ENCODE measurements around the gene PICK1.

The PICK1 gene

GRCh38 chr22:38049812-38050619 is 7.2 kb upstream of the PICK1 start:
- H3K27ac ChIP-seq = no peak overlapping the region
- POLR2A ChIA-PET (ENCODE audit: low non-redundant PET) = no interaction called here
- CTCF ChIA-PET = interaction anchor here (0.6 kb wide), 1 partner anchor 725 kb away, joined by 3 read pairs; no protein-coding TSS in a partner anchor
- no peak for DNase-seq (ENCODE audit: low spot score)
- TF ChIP-seq, protein P1, sequence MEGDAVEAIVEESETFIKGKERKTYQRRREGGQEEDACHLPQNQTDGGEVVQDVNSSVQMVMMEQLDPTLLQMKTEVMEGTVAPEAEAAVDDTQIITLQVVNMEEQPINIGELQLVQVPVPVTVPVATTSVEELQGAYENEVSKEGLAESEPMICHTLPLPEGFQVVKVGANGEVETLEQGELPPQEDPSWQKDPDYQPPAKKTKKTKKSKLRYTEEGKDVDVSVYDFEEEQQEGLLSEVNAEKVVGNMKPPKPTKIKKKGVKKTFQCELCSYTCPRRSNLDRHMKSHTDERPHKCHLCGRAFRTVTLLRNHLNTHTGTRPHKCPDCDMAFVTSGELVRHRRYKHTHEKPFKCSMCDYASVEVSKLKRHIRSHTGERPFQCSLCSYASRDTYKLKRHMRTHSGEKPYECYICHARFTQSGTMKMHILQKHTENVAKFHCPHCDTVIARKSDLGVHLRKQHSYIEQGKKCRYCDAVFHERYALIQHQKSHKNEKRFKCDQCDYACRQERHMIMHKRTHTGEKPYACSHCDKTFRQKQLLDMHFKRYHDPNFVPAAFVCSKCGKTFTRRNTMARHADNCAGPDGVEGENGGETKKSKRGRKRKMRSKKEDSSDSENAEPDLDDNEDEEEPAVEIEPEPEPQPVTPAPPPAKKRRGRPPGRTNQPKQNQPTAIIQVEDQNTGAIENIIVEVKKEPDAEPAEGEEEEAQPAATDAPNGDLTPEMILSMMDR (conservative IDR thresholded peaks at IDR 0.05; ENCODE audit: low read depth) = no peak

- TF ChIP-seq, protein P1 (conservative IDR thresholded peaks at IDR 0.05; ENCODE audit: low read depth) = no peak
- no peak for DNase-seq (ENCODE audit: low spot score)
- H3K27ac ChIP-seq = no peak overlapping the region
- CTCF ChIA-PET = no interaction called here
- POLR2A ChIA-PET (ENCODE audit: low non-redundant PET) = no interaction called here
Measured at GRCh38 chr22:38050720-38051119, 6.5 kb upstream of the PICK1 start.

DNA sequence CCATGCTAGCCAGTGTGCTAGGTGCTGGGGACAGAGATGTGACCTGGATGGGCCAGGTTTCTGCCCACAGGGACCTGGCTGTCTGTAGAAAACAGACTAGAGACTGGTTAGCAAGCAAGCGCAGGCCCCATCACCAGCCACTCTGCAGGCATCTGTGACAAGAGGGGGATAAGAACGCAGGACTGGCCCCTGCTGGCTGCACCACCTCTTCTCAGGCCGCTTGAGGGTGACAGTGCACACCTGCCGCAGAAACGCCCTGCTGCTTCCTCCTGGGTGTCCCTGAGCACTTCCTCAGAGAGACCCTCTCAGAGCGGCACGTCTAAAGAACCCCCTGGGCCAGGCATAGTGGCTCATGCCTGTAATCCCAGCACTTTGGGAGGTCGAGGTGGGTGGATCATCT is 5.9 kb upstream of the PICK1 start:
- ChIA-PET POLR2A (ENCODE audit: low non-redundant PET) (interaction anchor here (0.6 kb wide), 1 partner anchor 503 kb away, joined by 10 read pairs; no protein-coding TSS in a partner anchor), CTCF (no interaction called here)
- no peak for DNase-seq (ENCODE audit: low spot score)
- TF ChIP-seq, protein P1 (conservative IDR thresholded peaks at IDR 0.05; ENCODE audit: low read depth) = no peak
- no peak overlapping the region for H3K27ac ChIP-seq

DNA sequence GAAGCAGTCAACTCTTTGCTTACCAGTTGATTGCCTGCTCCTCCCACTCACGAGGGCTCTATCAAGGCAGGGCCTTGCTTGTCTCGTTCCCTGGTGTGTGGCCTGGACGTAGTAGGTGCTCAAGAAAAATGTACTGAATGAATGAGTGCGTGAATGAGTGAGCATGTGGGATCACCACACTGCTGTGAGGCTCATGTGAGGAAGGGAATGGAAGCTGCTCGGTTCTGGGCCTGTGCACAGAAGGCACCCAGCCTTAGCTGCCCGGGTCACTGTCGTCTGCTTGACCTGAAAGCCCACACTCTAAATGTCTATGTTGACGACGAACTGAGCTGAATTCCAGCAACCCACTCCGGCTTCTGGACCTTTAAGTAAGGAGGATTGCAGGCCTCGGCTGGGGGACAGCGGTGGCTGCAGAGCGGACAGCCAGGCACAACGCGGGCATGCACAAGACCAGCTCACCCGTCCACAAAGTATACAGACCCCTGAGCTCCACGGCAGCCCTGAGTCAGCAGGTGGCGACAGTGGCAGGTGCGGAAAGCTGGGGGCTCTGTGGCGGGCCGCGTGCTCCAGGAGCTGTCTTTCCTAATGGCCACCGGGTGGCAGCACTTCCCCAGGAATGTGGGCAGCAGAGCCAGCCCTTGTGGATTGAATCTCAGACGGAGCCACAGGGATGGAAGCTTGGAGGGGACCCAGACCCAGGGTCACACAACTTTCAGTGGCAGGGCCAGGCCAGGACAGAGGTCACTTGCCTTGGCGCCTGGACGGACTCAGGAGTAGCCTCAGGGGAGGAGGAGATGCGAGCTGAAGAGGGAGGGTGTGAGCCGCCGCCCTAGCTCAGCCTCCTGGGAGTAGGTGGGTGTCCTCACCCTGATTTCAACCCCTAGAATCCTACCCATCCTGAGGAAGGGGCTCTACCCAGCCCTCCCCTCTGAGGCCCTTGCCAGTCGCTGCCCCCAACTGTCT is 5.0 kb upstream of the PICK1 start:
- ChIA-PET CTCF (interaction anchor here (0.5 to 1.3 kb wide), 11 partner anchors 12 to 901 kb away, joined by 3 to 7 read pairs (median 3); partner anchors contain the start of gene GTPBP1), POLR2A (ENCODE audit: low non-redundant PET) (interaction anchor here (0.6 kb wide), 2 partner anchors 144 to 502 kb away, joined by 5 to 10 read pairs; no protein-coding TSS in a partner anchor)
- peak; percentile 74 for DNase-seq (ENCODE audit: low spot score)
- H3K27ac ChIP-seq = no peak overlapping the region
- TF ChIP-seq, protein P1 (conservative IDR thresholded peaks at IDR 0.05; ENCODE audit: low read depth) = peak; percentile 88

- no peak for DNase-seq (ENCODE audit: low spot score)
- TF ChIP-seq, protein P1 (conservative IDR thresholded peaks at IDR 0.05; ENCODE audit: low read depth) = no peak
- ChIA-PET CTCF (interaction anchor here (0.7 kb wide), 1 partner anchor 25 kb away, joined by 8 read pairs; no protein-coding TSS in a partner anchor), POLR2A (ENCODE audit: low non-redundant PET) (interaction anchor here (0.7 kb wide), 1 partner anchor 233 kb away, joined by 3 read pairs; no protein-coding TSS in a partner anchor)
- H3K27ac ChIP-seq = no peak overlapping the region
Measured at GRCh38 chr22:38062791-38063190, 5.6 kb downstream of the PICK1 start.

DNA sequence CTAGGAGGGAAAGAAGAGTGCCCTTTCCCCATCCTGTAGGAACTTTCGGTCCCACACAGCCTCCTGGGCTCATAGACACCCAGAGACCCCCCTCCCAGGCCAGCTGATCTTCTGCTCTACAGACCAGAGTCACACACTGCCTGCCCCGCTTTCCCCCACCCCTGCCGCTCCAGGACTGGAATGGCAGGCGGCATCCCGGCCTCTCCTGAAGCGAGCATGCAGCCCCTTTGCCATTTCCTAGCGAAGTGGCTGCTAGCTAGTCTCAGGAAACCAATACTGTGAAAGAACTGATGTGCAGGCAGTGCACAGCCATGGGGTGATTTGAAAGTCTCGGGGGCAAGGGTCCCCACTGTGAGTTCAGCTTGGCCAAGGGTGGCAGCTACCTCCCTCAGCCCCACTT is 8.3 kb downstream of the PICK1 start:
- ChIA-PET CTCF (no interaction called here), POLR2A (ENCODE audit: low non-redundant PET) (no interaction called here)
- no peak overlapping the region for H3K27ac ChIP-seq

More for the DNA sequence above, 8.3 kb downstream of the PICK1 start:
- TF ChIP-seq, protein P1 (conservative IDR thresholded peaks at IDR 0.05; ENCODE audit: low read depth) = no peak
- DNase-seq (ENCODE audit: low spot score) = no peak

Data from RWPE1 (cell line).